ENCODE results near the gene CDH22. TPM values are rescaled to one million over a fixed set of nuclear protein-coding genes. Genes with fewer than 3 reads are reported as not detected.

The CDH22 gene
- total RNA-seq, 1 donor from 2014 or later: 0.18 TPM

DNA sequence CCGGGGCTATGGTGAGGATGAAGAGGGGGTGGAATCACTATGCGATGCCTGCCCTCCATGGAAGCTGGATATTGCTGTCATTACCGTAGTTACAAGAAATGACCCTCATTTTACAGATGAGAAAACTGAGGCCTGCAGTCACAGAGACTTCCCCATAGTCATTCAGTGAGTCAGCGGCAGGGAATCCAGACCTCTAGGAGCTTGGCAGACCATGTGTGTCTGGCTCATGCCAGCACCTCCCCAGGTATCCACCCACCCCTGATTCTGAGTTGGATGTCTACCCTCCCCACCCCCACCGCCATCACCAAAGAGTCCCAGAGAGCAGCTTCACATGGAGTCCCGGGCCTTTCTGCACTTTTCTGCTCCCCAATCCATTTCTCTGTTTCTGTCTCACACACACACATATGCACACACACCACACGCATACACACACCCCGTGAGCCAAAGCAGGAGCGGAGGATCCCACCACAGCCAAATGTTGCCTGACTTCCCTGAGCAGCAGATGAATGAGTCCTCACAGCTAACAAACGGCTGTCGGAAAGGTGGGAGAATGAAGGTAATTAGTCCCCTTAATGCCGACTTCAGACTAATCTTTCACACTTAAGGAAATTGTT lies 24.8 kb downstream of the CDH22 start:
- peaks cover 30% of the 10 kb centered on the region for H3K27me3 Mint-ChIP-seq (ENCODE audit: low read depth)
- no peaks in the 10 kb centered on the region for H3K4me1 Mint-ChIP-seq
- no peaks in the 10 kb centered on the region for H3K36me3 Mint-ChIP-seq
- no peak overlapping the region for H3K4me3 Mint-ChIP-seq
- TF ChIP-seq, protein P1, sequence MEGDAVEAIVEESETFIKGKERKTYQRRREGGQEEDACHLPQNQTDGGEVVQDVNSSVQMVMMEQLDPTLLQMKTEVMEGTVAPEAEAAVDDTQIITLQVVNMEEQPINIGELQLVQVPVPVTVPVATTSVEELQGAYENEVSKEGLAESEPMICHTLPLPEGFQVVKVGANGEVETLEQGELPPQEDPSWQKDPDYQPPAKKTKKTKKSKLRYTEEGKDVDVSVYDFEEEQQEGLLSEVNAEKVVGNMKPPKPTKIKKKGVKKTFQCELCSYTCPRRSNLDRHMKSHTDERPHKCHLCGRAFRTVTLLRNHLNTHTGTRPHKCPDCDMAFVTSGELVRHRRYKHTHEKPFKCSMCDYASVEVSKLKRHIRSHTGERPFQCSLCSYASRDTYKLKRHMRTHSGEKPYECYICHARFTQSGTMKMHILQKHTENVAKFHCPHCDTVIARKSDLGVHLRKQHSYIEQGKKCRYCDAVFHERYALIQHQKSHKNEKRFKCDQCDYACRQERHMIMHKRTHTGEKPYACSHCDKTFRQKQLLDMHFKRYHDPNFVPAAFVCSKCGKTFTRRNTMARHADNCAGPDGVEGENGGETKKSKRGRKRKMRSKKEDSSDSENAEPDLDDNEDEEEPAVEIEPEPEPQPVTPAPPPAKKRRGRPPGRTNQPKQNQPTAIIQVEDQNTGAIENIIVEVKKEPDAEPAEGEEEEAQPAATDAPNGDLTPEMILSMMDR (IDR thresholded peaks at IDR 0.05; ENCODE audit: unreplicated experiment): no peak
- H3K9me3 Mint-ChIP-seq: no peaks in the 10 kb centered on the region
- no peak for DNase-seq (ENCODE audit: low spot score in 2 of 2, unreplicated experiment in 2 of 2)
- no peak overlapping the region for H3K27ac Mint-ChIP-seq

DNA sequence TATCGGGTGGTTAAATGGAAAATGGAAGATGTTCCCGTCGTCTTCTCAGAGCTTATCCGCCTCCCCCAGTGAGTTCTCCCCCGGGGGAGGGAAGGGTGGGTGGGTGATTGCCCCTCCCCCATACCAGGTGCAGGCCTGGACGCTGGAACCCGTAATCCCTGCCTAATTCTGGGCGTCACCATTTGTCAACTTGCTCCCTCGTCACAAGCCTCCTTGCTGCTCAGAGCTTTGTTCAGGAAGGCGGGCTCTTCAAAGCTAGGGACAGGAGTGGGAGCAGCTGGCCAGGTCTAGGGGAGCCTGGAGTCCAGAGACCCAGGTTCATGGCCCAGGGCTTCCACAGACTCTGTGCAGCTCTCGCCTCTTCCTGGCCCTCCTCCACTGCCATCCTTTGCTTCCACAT lies 25.6 kb downstream of the CDH22 start:
- DNase-seq (ENCODE audit: low spot score in 2 of 2, unreplicated experiment in 2 of 2): no peak
- no peak overlapping the region for H3K4me3 Mint-ChIP-seq
- H3K4me1 Mint-ChIP-seq: no peaks in the 10 kb centered on the region
- peaks cover 32% of the 10 kb centered on the region for H3K27me3 Mint-ChIP-seq (ENCODE audit: low read depth)
- H3K9me3 Mint-ChIP-seq: no peaks in the 10 kb centered on the region
- no peaks in the 10 kb centered on the region for H3K36me3 Mint-ChIP-seq
- H3K27ac Mint-ChIP-seq: no peak overlapping the region
- TF ChIP-seq, protein P1 (IDR thresholded peaks at IDR 0.05; ENCODE audit: unreplicated experiment): no peak

DNA sequence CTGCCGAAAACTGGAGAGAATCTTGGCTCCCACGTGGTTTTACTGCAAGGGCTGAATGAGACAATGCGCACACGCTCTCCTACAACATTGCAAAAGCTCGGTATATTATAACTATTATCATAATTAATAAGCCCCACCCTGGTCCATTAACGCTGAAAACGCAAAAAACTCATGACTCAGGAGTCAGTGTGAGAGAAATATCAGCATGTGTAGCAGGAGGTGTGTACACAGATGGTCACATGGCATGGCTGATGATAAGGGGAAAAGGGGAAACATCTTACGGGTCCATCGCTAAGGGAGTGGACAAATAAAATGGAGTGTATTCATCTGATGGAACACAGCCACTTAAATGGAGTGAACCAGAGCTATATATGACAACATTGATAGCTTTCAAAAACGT lies 29.2 kb downstream of the CDH22 start:
- TF ChIP-seq, protein P1 (IDR thresholded peaks at IDR 0.05; ENCODE audit: unreplicated experiment): no peak
- DNase-seq (ENCODE audit: low spot score in 2 of 2, unreplicated experiment in 2 of 2): no peak
- no peaks in the 10 kb centered on the region for H3K9me3 Mint-ChIP-seq
- H3K27ac Mint-ChIP-seq: no peak overlapping the region
- no peaks in the 10 kb centered on the region for H3K4me1 Mint-ChIP-seq
- peaks cover 67% of the 10 kb centered on the region for H3K27me3 Mint-ChIP-seq (ENCODE audit: low read depth)
- no peaks in the 10 kb centered on the region for H3K36me3 Mint-ChIP-seq
- no peak overlapping the region for H3K4me3 Mint-ChIP-seq

DNA sequence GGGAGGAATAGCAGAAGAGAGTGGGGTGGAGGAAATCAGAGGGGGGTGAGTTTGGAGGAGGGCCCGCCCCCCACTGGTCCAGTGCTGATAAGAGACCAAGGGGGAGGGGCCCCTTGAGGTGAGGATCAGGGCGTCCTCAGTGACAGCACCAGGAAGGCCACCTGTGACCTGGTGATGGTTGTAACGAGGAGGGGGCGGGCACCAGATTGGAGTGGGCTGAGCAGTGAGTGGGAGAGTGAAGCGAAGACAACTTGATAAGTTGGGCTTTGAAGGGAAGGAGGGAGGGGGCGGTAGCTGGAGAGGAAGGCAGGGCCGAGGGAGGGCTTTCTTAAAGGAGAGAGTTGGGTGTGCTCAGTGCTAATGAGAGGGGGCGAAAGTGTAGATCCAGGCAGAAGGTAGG lies 30.7 kb downstream of the CDH22 start:
- TF ChIP-seq, protein P1 (IDR thresholded peaks at IDR 0.05; ENCODE audit: unreplicated experiment): no peak
- Mint-ChIP-seq H3K4me1 (no peaks in the 10 kb centered on the region), H3K4me3 (no peak overlapping the region), H3K27me3 (ENCODE audit: low read depth) (peaks cover 78% of the 10 kb centered on the region), H3K27ac (no peak overlapping the region), H3K9me3 (no peaks in the 10 kb centered on the region), H3K36me3 (no peaks in the 10 kb centered on the region)
- DNase-seq (ENCODE audit: low spot score in 2 of 2, unreplicated experiment in 2 of 2): no peak

DNA sequence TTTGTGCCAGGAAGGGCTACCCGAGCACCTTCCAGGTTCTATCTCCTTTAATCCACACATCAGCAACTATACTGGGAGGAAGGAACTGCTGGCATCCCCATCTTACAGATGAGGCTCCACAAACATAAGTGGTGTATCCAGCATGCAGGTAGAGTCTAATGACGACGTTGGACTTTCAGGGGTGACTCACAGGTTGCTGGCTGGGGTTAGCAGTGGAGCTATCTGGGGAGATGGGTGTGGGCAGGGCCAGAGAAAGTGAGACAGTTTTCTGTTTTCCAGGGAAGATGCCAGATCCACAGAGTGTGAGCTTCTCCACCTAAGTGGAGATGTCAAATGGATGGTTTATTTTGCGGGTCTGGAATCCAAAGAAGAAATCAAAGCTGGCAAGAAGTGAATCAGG lies 31.8 kb downstream of the CDH22 start:
- TF ChIP-seq, protein P1 (IDR thresholded peaks at IDR 0.05; ENCODE audit: unreplicated experiment): no peak
- Mint-ChIP-seq H3K27me3 (ENCODE audit: low read depth) (peaks cover 80% of the 10 kb centered on the region), H3K4me3 (no peak overlapping the region), H3K27ac (no peak overlapping the region), H3K36me3 (no peaks in the 10 kb centered on the region), H3K4me1 (no peaks in the 10 kb centered on the region), H3K9me3 (peaks cover 3% of the 10 kb centered on the region)
- no peak for DNase-seq (ENCODE audit: low spot score in 2 of 2, unreplicated experiment in 2 of 2)

DNA sequence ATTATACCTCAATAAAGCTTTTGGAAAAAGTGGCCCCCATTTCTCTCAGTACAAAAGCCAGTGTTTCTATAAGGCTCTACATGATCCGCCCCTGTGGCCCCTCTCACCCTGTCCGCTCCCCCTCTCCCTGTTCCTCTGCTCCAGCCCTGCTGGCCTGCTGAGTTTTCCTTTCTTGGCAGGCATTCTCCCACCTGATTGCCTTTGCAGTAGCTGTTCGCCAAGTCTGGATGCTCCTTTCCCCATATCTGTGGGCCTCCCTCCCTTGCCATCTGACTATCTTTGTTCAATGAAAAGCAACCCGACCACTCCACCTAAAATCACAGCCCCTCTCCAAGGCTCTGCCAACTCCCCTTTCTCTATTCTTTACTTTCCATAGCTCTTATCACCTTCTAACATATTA lies 33.2 kb downstream of the CDH22 start:
- H3K4me1 Mint-ChIP-seq: no peaks in the 10 kb centered on the region
- H3K9me3 Mint-ChIP-seq: peaks cover 3% of the 10 kb centered on the region
- no peak for DNase-seq (ENCODE audit: low spot score in 2 of 2, unreplicated experiment in 2 of 2)
- H3K36me3 Mint-ChIP-seq: no peaks in the 10 kb centered on the region
- no peak overlapping the region for H3K4me3 Mint-ChIP-seq
- H3K27me3 Mint-ChIP-seq (ENCODE audit: low read depth): peaks cover 80% of the 10 kb centered on the region
- TF ChIP-seq, protein P1 (IDR thresholded peaks at IDR 0.05; ENCODE audit: unreplicated experiment): no peak
- no peak overlapping the region for H3K27ac Mint-ChIP-seq

Measured in mesothelial cell of epicardium (in vitro differentiated cells).